ENCODE measurements around the gene ME1.
"Not testable (repeated sequence)": the region's sequence is repeated elsewhere in the genome, so short reads cannot be mapped to it uniquely, and the experiment has no call there.

Gene ME1

GRCh38 chr6:83260577-83260976 lies 170.3 kb downstream of the ME1 start:
- in situ Hi-C loops (cut with MboI; ENCODE audit: low sequenced_read_pairs), result no loop called here

GRCh38 chr6:83258517-83258916 lies 172.3 kb downstream of the ME1 start:
- in situ Hi-C loops (cut with MboI; ENCODE audit: low sequenced_read_pairs), result no loop called here

- in situ Hi-C loops (cut with MboI; ENCODE audit: low sequenced_read_pairs), result no loop called here
Observed at GRCh38 chr6:83257791-83258190, 173.1 kb downstream of the ME1 start.

- in situ Hi-C loops (cut with MboI; ENCODE audit: low sequenced_read_pairs), result not testable (repeated sequence)
Observed at GRCh38 chr6:83256719-83257118, 174.1 kb downstream of the ME1 start.

GRCh38 chr6:83252719-83253118 lies 178.1 kb downstream of the ME1 start:
- in situ Hi-C loops (cut with MboI; ENCODE audit: low sequenced_read_pairs), result no loop called here

GRCh38 chr6:83250235-83250634 lies 180.6 kb downstream of the ME1 start:
- in situ Hi-C loops (cut with MboI; ENCODE audit: low sequenced_read_pairs), result no loop called here

- in situ Hi-C loops (cut with MboI; ENCODE audit: low sequenced_read_pairs), result no loop called here
Observed at GRCh38 chr6:83247471-83247870, 183.4 kb downstream of the ME1 start.

GRCh38 chr6:83231146-83231545 lies 199.7 kb downstream of the ME1 start:
- in situ Hi-C loops (cut with MboI; ENCODE audit: low sequenced_read_pairs), result no loop called here

- in situ Hi-C loops (cut with MboI; ENCODE audit: low sequenced_read_pairs), result no loop called here
Observed at GRCh38 chr6:83226517-83226916, 204.3 kb downstream of the ME1 start.

- in situ Hi-C loops (cut with MboI; ENCODE audit: low sequenced_read_pairs), result no loop called here
Observed at GRCh38 chr6:83221889-83222479, 208.9 kb downstream of the ME1 start.

GRCh38 chr6:83221276-83221675 lies 209.6 kb downstream of the ME1 start:
- in situ Hi-C loops (cut with MboI; ENCODE audit: low sequenced_read_pairs), result no loop called here

- in situ Hi-C loops (cut with MboI; ENCODE audit: low sequenced_read_pairs), result no loop called here
Observed at GRCh38 chr6:83220121-83220520, 210.7 kb downstream of the ME1 start.

GRCh38 chr6:83218646-83219045 lies 212.2 kb downstream of the ME1 start:
- in situ Hi-C loops (cut with MboI; ENCODE audit: low sequenced_read_pairs), result loop anchor here (10.0 kb wide), 1 partner anchor 306 kb away; no protein-coding TSS in a partner anchor

- in situ Hi-C loops (cut with MboI; ENCODE audit: low sequenced_read_pairs), result loop anchor here (10.0 kb wide), 1 partner anchor 308 kb away; no protein-coding TSS in a partner anchor
Observed at GRCh38 chr6:83216806-83217205, 214.0 kb downstream of the ME1 start.

GRCh38 chr6:83215131-83216047 lies 215.5 kb downstream of the ME1 start:
- in situ Hi-C loops (cut with MboI; ENCODE audit: low sequenced_read_pairs), result loop anchor here (10.0 kb wide), 1 partner anchor 309 kb away; no protein-coding TSS in a partner anchor

- in situ Hi-C loops (cut with MboI; ENCODE audit: low sequenced_read_pairs), result no loop called here
Observed at GRCh38 chr6:83202031-83202430, 228.8 kb downstream of the ME1 start.

GRCh38 chr6:83199863-83200225 lies 231.0 kb downstream of the ME1 start:
- in situ Hi-C loops (cut with MboI; ENCODE audit: low sequenced_read_pairs), result no loop called here

GRCh38 chr6:83199173-83199862 lies 231.5 kb downstream of the ME1 start:
- in situ Hi-C loops (cut with MboI; ENCODE audit: low sequenced_read_pairs), result no loop called here

GRCh38 chr6:83198486-83199172 lies 232.2 kb downstream of the ME1 start:
- in situ Hi-C loops (cut with MboI; ENCODE audit: low sequenced_read_pairs), result no loop called here

GRCh38 chr6:83193747-83194566 lies 236.9 kb downstream of the ME1 start:
- in situ Hi-C loops (cut with MboI; ENCODE audit: low sequenced_read_pairs), result no loop called here
